Measurements from ENCODE around the gene ZNF451.
A peak's percentile ranks its signal among the peaks of the same experiment; 100 is the strongest.

Gene ZNF451

DNA sequence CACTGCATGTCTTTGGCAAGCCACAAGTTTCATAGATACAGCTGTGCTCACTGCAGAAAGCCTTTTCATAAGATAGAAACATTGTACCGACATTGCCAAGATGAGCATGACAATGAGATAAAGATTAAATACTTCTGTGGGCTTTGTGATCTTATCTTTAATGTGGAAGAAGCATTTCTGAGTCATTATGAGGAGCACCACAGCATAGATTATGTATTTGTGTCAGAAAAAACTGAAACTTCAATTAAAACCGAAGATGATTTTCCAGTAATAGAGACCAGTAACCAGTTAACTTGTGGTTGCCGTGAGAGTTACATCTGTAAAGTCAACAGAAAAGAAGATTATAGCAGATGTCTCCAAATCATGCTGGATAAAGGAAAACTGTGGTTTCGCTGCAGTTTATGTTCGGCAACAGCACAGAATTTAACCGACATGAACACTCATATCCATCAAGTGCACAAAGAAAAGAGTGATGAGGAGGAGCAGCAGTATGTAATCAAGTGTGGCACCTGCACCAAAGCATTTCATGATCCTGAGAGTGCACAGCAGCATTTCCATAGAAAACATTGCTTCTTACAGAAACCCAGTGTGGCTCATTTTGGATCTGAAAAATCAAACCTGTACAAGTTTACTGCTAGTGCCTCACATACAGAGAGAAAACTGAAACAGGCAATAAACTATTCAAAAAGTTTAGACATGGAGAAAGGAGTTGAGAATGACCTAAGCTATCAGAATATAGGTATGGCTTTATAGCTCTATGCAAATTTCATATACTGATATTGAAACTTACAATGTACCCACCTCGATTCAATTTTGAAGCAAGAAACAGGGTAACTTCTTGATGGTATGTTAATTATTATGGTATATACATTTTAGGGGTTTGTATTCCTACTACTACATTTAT lies 58.2 kb downstream of the ZNF451 start:
- DNase-seq (ENCODE audit: low read depth, low spot score) = no peak

DNA sequence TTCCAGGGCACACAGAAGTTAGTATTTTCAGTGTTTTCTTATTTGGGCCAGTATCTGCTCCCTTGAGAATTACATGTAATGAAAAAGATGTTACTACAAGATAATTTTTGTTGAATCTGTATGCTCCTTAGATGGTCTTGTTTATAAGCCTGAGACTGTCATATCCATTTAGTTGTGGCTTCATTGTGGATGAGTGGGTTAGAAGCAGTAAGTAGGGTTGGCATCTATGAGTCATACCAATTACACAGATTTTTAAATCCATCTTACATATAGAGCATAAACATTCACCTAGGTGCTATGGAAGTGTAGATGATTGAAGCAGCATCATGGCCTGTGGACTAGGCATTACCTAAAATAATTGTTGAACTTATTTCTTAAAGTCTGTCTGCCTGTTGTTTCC lies 68.7 kb downstream of the ZNF451 start:
- no peak for DNase-seq (ENCODE audit: low read depth, low spot score)

GRCh38 chr6:57159127-57159526 lies 69.1 kb downstream of the ZNF451 start:
- no peak for DNase-seq (ENCODE audit: low read depth, low spot score)

GRCh38 chr6:57162028-57162427 lies 72.0 kb downstream of the ZNF451 start:
- DNase-seq (ENCODE audit: low read depth, low spot score) = no peak

GRCh38 chr6:57162516-57162915 lies 72.5 kb downstream of the ZNF451 start:
- DNase-seq (ENCODE audit: low read depth, low spot score) = no peak

DNA sequence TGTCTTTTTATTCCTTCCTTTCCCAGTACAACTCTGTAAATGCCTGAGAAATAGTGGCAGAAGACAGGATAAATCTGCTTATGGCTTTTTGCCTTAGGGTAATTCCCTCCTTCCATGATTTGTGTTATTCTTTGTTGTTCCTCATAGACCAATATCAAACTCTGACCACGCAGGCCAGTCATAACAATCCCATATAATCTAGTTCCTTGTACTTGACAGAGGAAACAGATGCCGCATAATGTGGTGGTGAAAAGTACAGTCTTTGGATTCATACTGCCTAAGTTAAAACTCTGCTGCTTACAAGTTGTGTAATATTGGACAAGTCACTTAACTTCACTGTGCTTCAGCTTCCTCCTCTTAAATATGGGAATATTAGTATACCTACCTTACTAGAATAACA lies 74.0 kb downstream of the ZNF451 start:
- no peak for DNase-seq (ENCODE audit: low read depth, low spot score)

GRCh38 chr6:57165080-57165479 lies 75.1 kb downstream of the ZNF451 start:
- DNase-seq (ENCODE audit: low read depth, low spot score) = no peak

DNA sequence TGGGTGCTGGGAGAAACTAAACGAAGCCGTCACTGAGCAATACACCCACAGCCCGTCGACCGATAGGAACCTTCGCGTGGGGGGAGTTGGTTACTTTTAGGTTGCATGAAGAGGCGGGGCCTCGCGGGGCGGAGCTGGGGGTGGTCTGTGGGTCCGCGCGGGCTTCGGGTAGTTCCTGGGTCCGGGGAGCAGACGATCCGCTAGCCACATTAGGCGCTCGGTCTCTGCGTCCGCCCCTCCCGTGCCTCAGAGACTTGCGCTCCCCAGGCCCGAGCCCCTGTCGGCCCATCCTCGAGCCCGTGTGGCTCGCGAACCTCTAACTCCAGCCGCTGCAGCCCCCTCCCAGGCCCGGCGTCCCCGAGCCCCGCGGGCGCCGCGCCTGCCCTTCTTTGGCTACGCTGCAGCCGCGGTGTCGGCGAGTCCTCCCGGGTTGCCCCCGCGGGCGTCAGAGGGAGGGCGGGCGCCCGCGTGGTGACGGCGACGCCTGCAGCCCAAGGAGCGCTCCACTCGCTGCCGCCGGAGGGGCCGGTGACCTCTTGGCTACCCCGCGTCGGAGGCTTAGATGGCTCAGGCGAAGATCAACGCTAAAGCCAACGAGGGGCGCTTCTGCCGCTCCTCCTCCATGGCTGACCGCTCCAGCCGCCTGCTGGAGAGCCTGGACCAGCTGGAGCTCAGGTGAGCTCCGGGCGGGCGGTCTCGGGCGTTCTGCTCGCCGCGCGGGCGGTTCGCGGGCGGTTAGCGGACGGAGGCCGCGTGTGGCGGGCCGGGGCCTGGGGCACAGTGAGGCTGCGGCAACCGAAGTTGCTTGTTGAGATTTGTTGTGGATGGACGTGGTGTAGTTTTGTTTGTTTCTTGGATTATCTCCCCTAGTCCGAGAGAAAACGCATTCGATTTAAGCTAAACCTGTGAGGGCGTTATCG lies 82.4 kb downstream of the ZNF451 start, which contains the start of gene BAG2:
BAG2 (plus strand) TSS at position 191 of the 920 bp plus-strand sequence; CDS start at position 563, 372 bp downstream.
- DNase-seq (ENCODE audit: low read depth, low spot score) = peak; percentile 52

DNA sequence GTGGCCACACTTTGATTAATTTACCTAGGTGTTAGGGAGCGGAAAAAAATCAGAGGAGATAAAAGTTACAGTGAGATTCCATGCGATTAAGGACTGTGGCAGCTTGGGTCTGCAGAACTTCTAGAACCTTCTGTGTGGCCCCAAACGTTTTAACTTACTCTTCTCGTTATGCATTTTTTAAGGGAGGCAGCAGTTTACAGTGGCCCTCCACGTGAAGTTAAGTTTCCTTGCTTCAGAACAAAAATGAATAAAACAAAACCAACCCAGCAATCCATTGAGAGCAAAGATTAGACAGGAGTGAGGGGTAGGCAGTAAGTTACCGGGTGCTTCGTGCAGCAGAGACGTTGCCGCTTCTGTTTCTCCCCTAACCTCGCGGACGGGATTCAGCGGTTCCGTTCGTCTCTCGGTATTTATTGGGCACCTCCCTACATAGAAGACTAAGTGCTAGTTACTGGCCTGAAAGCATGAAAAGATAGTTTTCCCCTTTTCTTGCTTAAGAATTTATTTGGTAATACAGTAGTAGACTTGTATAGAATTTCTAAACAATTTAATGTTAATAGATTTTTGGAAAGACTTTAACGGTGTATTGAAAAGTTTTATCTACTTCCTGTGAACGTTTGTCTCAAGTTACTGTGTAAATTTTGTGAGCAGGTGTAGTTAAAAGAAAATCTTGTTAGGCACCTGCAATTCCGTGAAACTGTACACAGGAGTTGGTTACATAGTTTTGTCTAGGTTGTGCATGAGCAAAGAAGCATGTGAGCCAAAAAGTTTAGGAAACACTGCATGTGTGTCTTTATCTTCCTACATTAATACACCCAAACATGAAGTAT lies 83.3 kb downstream of the ZNF451 start:
- DNase-seq (ENCODE audit: low read depth, low spot score) = no peak

DNA sequence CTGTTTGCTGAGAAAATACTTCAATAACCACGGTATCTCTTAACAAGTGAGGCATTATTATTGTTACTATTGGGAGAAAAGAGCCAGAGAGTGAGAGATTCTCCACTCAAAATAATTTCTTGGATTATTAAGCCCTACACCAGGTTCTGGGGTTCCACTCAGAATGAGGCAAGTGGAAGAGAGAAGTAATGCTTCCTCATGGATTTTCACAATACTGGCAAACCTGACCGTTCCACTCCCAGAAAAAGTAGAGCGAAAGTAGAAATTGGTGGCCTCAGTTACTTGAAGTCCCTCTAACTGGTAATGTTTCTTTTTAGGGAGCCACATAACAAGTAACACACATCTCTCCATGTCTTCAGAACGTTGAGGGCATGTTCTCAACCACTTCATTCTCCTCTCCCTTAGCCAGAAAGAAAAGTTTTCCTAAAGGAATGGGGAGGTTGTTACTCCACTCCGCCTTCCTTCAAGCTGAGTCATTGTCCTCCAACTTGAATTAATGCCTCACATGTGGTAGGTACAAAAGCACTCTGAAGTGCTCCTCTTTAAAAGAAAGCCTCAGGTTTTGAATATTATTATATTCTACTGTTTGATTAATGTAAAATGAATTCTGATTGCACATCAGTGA lies 84.0 kb downstream of the ZNF451 start:
- DNase-seq (ENCODE audit: low read depth, low spot score) = no peak

DNA sequence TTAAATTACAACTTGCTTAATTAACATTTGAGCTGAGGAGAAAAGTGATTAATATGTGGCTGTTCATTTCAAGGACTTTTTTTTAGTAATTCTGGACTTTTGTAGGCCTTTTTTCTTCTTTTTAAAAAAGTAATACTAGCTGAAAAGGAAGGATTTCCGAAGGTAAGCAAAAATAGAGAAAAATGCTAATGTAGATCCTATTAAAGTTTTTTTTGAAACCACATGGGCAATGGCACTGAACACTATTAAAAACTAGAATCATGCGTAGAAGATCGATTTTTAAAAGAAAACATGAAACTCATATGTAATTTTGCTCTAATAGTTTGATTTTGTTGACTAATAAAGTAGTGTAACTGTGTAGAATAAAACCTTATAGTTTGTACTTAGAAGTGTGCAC lies 84.5 kb downstream of the ZNF451 start:
- DNase-seq (ENCODE audit: low read depth, low spot score) = no peak

DNA sequence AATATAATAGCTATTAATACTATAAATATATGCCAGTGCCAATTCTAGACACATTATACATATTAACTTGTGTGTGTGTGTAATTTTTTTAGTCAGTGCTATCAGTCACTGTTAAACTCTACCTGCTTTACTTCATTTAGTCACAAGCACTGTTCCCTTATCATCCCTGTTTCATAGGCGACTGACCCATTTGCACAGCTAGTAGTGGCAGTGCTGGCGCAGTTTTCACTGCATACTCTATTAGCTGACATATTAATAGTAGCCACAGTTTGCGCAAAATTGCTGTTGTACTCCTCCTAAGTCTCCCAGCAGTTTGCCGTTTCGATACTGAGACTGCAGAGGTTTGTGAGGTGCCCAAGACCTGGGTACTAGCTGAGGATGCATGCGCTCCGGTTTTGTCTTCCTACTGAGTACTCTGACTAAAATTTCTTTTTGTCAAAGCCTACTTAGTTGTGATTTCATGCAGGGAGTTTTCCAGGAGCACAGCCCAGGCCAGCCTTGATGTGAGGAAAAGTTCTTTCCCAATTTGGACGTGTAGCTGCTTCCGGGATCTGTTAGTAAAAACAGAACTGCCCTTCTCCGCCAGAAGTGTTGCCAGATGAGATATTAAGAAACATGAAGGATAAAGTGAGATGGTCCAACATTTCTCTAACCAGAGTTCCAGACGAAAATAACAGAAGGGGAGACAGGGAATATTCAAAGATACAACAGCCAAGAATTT lies 87.7 kb downstream of the ZNF451 start:
- no peak for DNase-seq (ENCODE audit: low read depth, low spot score)

- no peak for DNase-seq (ENCODE audit: low read depth, low spot score)
Measured at GRCh38 chr6:57180596-57180995, 90.6 kb downstream of the ZNF451 start.

DNA sequence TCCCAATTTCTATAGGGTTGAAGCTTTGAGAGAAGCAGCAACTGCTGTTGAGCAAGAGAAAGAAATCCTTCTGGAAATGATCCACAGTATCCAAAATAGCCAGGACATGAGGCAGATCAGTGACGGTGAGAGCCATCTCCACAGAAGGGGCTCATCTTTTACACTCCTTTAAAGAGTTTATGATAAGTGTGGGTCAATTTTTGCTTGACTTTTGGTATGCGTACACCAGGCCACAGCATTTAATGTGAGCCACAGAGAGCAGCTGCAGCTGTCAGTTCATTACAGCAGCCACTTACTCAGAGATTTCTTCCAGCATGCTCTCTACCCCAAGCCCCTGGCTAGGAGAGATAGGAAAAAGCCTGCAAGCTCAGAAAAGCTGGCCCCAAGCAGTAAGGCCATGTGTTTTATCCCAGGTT lies 92.0 kb downstream of the ZNF451 start:
- no peak for DNase-seq (ENCODE audit: low read depth, low spot score)

- no peak for DNase-seq (ENCODE audit: low read depth, low spot score)
Measured at GRCh38 chr6:57183336-57183735, 93.3 kb downstream of the ZNF451 start.

- DNase-seq (ENCODE audit: low read depth, low spot score) = no peak
Measured at GRCh38 chr6:57190140-57190539, 100.2 kb downstream of the ZNF451 start.

DNA sequence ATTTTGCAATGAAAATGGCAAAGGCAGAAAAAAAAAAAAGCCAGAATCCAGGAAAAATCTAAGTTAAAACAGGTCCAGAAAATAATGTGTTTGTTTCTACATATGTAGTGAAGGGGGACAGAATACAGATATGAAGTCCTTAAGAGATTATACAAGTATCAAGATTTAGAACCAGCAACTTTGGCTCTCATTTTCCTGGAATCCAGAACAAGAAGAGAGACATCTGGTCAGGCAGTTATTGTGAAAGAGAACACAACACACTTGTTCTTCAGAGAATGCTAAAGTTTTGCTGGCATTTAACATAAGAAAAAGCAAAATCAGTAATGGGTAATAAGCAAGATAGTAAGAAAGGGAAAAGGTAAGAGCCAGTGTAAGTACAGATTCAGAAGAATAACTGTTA lies 103.2 kb downstream of the ZNF451 start:
- DNase-seq (ENCODE audit: low read depth, low spot score) = no peak

DNA sequence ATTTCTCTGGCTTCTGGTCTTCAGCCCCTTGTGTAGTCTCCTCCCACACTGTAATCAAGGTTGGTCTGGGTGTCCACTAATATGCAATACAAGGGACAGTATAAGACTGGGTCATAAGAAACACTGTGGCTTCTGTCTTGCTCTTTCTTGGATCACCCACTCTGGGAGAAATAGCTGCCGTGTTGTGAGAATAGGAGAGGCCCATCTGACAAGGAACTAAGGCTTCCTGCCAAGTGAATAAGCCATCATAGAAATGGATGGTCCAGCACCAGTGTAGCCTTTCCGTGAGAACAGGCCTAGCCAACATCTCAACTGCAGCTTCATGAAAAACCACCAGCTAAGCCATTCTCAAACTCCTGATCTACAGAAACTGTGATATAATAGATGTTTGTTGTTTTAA lies 105.5 kb downstream of the ZNF451 start:
- DNase-seq (ENCODE audit: low read depth, low spot score) = no peak

DNA sequence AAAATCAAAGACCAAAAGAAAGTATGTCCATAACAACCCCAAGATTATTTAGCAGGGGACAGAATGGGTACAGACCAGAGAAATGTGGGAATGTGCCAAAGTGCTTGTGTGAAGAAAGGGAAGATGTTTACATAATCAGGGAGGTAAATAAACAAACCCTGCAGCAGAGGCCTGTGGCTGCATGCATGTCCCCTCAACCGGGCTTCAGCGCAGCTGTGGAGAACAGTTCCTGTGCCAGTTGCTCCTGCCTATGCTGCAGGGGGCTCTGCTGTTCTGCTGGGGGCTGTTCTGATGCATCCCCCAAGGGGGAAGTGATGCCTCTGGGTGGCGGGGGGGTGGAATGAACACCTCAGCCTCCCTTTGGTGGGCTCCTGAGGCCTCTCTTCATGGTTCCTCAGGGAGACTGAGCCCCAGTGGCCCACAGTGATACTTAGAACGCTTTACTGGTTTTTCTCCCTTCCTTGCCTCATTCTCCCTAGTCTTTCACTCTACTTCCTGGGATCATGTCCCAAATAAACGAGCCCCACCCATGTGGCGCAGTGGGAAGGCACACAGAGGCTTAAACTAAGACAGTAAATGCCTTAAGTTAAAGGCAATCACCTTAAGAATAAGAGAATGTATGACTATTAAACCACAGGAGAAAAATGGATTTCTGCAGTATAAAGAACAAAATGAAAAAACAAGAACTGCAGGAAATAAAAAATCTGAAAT lies 109.1 kb downstream of the ZNF451 start:
- DNase-seq (ENCODE audit: low read depth, low spot score) = no peak

- DNase-seq (ENCODE audit: low read depth, low spot score) = no peak
Measured at GRCh38 chr6:57201718-57202117, 111.7 kb downstream of the ZNF451 start.

All from iPS DF 19.7 (cell line).